ENCODE results near the gene COL12A1. TPM values are rescaled to one million over a fixed set of nuclear protein-coding genes. Genes with fewer than 3 reads are reported as not detected.

COL12A1 gene
- total and polyA plus RNA-seq, 2 donors (not counting 1 experiment from before 2014, with no cell fraction given), result not detected

DNA sequence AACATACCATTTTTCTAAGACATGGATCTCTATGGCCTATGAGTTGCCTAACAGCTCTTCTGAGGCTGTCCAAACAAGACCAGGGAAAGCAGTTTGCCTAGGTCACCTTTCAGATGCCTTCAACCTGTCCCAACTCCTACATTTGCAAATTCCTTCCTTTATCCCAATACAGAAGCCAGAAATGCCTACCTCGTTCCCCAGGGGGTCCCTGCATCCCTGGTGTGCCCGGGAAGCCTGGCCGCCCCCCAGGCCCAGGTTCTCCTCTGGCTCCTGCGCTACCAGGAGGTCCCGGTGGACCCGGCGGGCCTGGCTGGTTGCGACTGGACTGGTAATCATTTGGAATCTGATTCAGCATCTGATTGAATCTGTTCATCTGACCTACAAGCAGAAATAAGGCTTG lies 115.9 kb downstream of the COL12A1 start:
- H3K9me3 ChIP-seq (ENCODE audit: control extremely low read depth in 1 of 3, control insufficient read depth in 2 of 3, insufficient read depth in 1 of 3, low read length in 2 of 3), result peaks cover 0 to 2% (median 0%) of the 10 kb centered on the region in 3 donors
- peaks cover 0 to 11% (median 5%) of the 10 kb centered on the region in 4 experiments for H3K27me3 ChIP-seq (replicated peaks in 1 of 4; ENCODE audit: control extremely low read depth in 1 of 4, control insufficient read depth in 3 of 4, insufficient read depth in 4 of 4, low read length in 3 of 4)
- DNase-seq (no peak), ATAC-seq (ENCODE audit: low read depth) (no peak)
- no peaks in the 10 kb centered on the region for H3K79me2 ChIP-seq (ENCODE audit: control insufficient read depth, insufficient read depth, low read length)
- H3K4me1 Mint-ChIP-seq, result no peaks in the 10 kb centered on the region
- H3K27ac ChIP-seq (ENCODE audit: low read length in 2 of 2), result no peak overlapping the region
- no peak overlapping the region for H3K4me3 Mint-ChIP-seq
- no peak overlapping the region for H2AFZ ChIP-seq (ENCODE audit: insufficient read depth, low read depth, low read length, poor library complexity, severe bottlenecking)
- no peak overlapping the region for H3K9ac ChIP-seq (ENCODE audit: low read length)
- intact Hi-C loops (cut with micrococcal nuclease), result no loop called here
- peaks cover 10% of the 10 kb centered on the region for H3K27me3 Mint-ChIP-seq
- H3K4me3 ChIP-seq (ENCODE audit: control extremely low read depth in 1 of 5, extremely low read depth in 1 of 5, insufficient read depth in 1 of 5, low read depth in 2 of 5, low read length in 4 of 5), result no peak overlapping the region
- no peak overlapping the region for H3K4me2 ChIP-seq (replicated peaks; ENCODE audit: low read depth, low read length, poor library complexity, severe bottlenecking)
- no peaks in the 10 kb centered on the region for H3K4me1 ChIP-seq (ENCODE audit: control insufficient read depth in 2 of 2, insufficient read depth in 2 of 2, low read length in 2 of 2)
- no peaks in the 10 kb centered on the region for H3K9me3 Mint-ChIP-seq (ENCODE audit: insufficient read depth)
- no peaks in the 10 kb centered on the region for H4K20me1 ChIP-seq (ENCODE audit: control insufficient read depth, insufficient read depth, low read length, poor library complexity, severe bottlenecking)
- no peaks in the 10 kb centered on the region for H3K36me3 ChIP-seq (replicated peaks in 1 of 2; ENCODE audit: control extremely low read depth in 1 of 2, control insufficient read depth in 1 of 2, extremely low read depth in 1 of 2, insufficient read depth in 2 of 2, low read length in 1 of 2)
- ChIA-PET CTCF (no interaction called here), POLR2A (no interaction called here)
- TF ChIP-seq, protein P1, sequence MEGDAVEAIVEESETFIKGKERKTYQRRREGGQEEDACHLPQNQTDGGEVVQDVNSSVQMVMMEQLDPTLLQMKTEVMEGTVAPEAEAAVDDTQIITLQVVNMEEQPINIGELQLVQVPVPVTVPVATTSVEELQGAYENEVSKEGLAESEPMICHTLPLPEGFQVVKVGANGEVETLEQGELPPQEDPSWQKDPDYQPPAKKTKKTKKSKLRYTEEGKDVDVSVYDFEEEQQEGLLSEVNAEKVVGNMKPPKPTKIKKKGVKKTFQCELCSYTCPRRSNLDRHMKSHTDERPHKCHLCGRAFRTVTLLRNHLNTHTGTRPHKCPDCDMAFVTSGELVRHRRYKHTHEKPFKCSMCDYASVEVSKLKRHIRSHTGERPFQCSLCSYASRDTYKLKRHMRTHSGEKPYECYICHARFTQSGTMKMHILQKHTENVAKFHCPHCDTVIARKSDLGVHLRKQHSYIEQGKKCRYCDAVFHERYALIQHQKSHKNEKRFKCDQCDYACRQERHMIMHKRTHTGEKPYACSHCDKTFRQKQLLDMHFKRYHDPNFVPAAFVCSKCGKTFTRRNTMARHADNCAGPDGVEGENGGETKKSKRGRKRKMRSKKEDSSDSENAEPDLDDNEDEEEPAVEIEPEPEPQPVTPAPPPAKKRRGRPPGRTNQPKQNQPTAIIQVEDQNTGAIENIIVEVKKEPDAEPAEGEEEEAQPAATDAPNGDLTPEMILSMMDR (IDR thresholded peaks at IDR 0.05), result no peak
- TF ChIP-seq EZH2 (IDR thresholded peaks at IDR 0.05; ENCODE audit: borderline replicate concordance, insufficient read depth, low read depth, low read length, poor library complexity, severe bottlenecking), result no peak
- WGBS (ENCODE audit: insufficient coverage), result 91% methylated on average over 7 of the region's 8 CpGs
- H3K27ac Mint-ChIP-seq, result no peak overlapping the region

DNA sequence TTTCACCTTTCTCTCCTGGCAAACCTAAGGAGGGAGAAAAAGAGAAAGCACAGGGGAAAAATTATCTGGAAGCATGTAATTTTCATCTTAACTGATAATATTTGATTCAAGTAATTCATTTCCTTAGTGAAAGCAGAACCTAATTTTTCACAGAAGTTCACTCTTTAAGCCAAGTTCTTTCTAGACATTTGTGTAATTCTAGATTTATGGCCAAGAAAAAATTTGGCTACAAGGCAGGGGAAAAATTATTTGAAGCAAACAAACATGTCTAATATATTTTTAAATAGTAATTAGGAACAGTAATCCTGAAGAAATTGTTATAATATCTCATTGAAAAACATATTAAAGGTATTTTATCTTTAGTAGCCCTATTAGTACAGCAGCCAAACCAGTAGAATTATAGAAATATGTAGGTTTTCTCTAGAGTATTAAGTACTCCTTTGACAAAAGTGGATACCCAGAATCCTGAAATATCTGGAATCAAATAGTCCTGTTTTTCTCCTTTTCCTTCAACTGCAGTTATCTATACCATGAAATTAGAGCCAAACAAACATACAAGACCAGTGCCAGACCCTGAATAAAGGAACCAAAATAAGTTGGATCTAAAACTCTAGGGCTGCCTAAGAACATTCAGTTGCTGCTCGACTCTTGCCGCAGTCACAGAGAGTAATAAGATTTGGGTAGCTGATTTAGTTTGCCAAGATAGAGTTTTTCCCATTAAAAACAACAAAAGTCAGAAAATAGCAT lies 116.5 kb downstream of the COL12A1 start:
- no peak for TF ChIP-seq EZH2 (IDR thresholded peaks at IDR 0.05; ENCODE audit: borderline replicate concordance, insufficient read depth, low read depth, low read length, poor library complexity, severe bottlenecking)
- TF ChIP-seq, protein P1 (IDR thresholded peaks at IDR 0.05), result no peak
- no peaks in the 10 kb centered on the region for H3K36me3 ChIP-seq (replicated peaks in 1 of 2; ENCODE audit: control extremely low read depth in 1 of 2, control insufficient read depth in 1 of 2, extremely low read depth in 1 of 2, insufficient read depth in 2 of 2, low read length in 1 of 2)
- intact Hi-C loops (cut with micrococcal nuclease), result no loop called here
- Mint-ChIP-seq H3K4me1 (no peaks in the 10 kb centered on the region), H3K4me3 (no peak overlapping the region), H3K27ac (no peak overlapping the region), H3K27me3 (peaks cover 15% of the 10 kb centered on the region), H3K9me3 (ENCODE audit: insufficient read depth) (no peaks in the 10 kb centered on the region)
- H3K9ac ChIP-seq (ENCODE audit: low read length), result no peak overlapping the region
- ATAC-seq (ENCODE audit: low read depth) (no peak), DNase-seq (no peak)
- POLR2A ChIA-PET, result no interaction called here
- H3K27ac ChIP-seq (ENCODE audit: low read length in 2 of 2), result no peak overlapping the region
- H3K79me2 ChIP-seq (ENCODE audit: control insufficient read depth, insufficient read depth, low read length), result no peaks in the 10 kb centered on the region
- no peak overlapping the region for H3K4me3 ChIP-seq (ENCODE audit: control extremely low read depth in 1 of 5, extremely low read depth in 1 of 5, insufficient read depth in 1 of 5, low read depth in 2 of 5, low read length in 4 of 5)
- H3K4me2 ChIP-seq (replicated peaks; ENCODE audit: low read depth, low read length, poor library complexity, severe bottlenecking), result no peak overlapping the region
- peaks cover 0 to 2% (median 0%) of the 10 kb centered on the region in 3 donors for H3K9me3 ChIP-seq (ENCODE audit: control extremely low read depth in 1 of 3, control insufficient read depth in 2 of 3, insufficient read depth in 1 of 3, low read length in 2 of 3)
- no peak overlapping the region for H2AFZ ChIP-seq (ENCODE audit: insufficient read depth, low read depth, low read length, poor library complexity, severe bottlenecking)
- WGBS (ENCODE audit: insufficient coverage), result no CpG with 5 or more reads among the region's 2 CpGs
- no peaks in the 10 kb centered on the region for H3K4me1 ChIP-seq (ENCODE audit: control insufficient read depth in 2 of 2, insufficient read depth in 2 of 2, low read length in 2 of 2)
- no peaks in the 10 kb centered on the region for H4K20me1 ChIP-seq (ENCODE audit: control insufficient read depth, insufficient read depth, low read length, poor library complexity, severe bottlenecking)
- CTCF ChIA-PET, result no interaction called here
- H3K27me3 ChIP-seq (replicated peaks in 1 of 4; ENCODE audit: control extremely low read depth in 1 of 4, control insufficient read depth in 3 of 4, insufficient read depth in 4 of 4, low read length in 3 of 4), result peaks cover 0 to 15% (median 5%) of the 10 kb centered on the region in 4 experiments

All from B cell (primary cell).